ENCODE results near the gene PLAGL1. TPM values are rescaled to one million over a fixed set of nuclear protein-coding genes. Genes with fewer than 3 reads are reported as not detected.

Gene PLAGL1
- total and polyA plus RNA-seq, 7 donors = 9.8 to 31.3 (median 14.4) TPM

- no peak for DNase-seq
- Histone ChIP-seq H3K36me3 (no peaks in the 10 kb centered on the region), H3K27me3 (no peaks in the 10 kb centered on the region), H3K9me3 (peaks cover 0 to 2% (median 0%) of the 10 kb centered on the region in 4 donors), H3K4me1 (no peaks in the 10 kb centered on the region), H3K4me3 (no peak overlapping the region), H3K27ac (no peak overlapping the region)
- 77 to 87% methylated on average over 2 of the region's 2 CpGs for WGBS, 2 donors
- no peak for TF ChIP-seq POLR2A (IDR thresholded peaks at IDR 0.05)
- intact Hi-C loops (cut with DNase I) = no loop called here
These were observed 25.1 kb downstream of the PLAGL1 start for GRCh38 chr6:143982968-143983367.

- Histone ChIP-seq H3K27me3 (no peaks in the 10 kb centered on the region), H3K9me3 (peaks cover 0 to 2% (median 0%) of the 10 kb centered on the region in 4 donors), H3K4me1 (no peaks in the 10 kb centered on the region), H3K27ac (no peak overlapping the region), H3K36me3 (no peaks in the 10 kb centered on the region), H3K4me3 (no peak overlapping the region)
- no peak for DNase-seq
- intact Hi-C loops (cut with DNase I) = no loop called here
- WGBS, 2 donors = 82 to 91% methylated on average over 1 of the region's 1 CpG
- TF ChIP-seq EP300 (IDR thresholded peaks at IDR 0.05) = no peak
- no peak for TF ChIP-seq CTCF (IDR thresholded peaks at IDR 0.05)
- no peak for TF ChIP-seq POLR2AphosphoS5 (IDR thresholded peaks at IDR 0.05)
- no peak for TF ChIP-seq POLR2A (IDR thresholded peaks at IDR 0.05)
These were observed 27.1 kb downstream of the PLAGL1 start for GRCh38 chr6:143980921-143981320.

GRCh38 chr6:143976806-143977349 lies 31.2 kb downstream of the PLAGL1 start:
- intact Hi-C loops (cut with DNase I) = no loop called here
- Histone ChIP-seq H3K4me1 (no peaks in the 10 kb centered on the region), H3K9me3 (peaks cover 0 to 2% (median 0%) of the 10 kb centered on the region in 4 donors), H3K4me3 (no peak overlapping the region), H3K36me3 (no peaks in the 10 kb centered on the region), H3K27ac (no peak overlapping the region), H3K27me3 (no peaks in the 10 kb centered on the region)
- 80 to 89% methylated on average over 3 of the region's 3 CpGs for WGBS, 2 donors
- TF ChIP-seq POLR2A (IDR thresholded peaks at IDR 0.05) (no peak), EP300 (IDR thresholded peaks at IDR 0.05) (no peak), CTCF (IDR thresholded peaks at IDR 0.05) (no peak), POLR2AphosphoS5 (IDR thresholded peaks at IDR 0.05) (no peak)
- no peak for DNase-seq

GRCh38 chr6:143974089-143974488 lies 34.0 kb downstream of the PLAGL1 start:
- Histone ChIP-seq H3K36me3 (no peaks in the 10 kb centered on the region), H3K27me3 (no peaks in the 10 kb centered on the region), H3K9me3 (no peaks in the 10 kb centered on the region), H3K4me1 (no peaks in the 10 kb centered on the region), H3K27ac (no peak overlapping the region), H3K4me3 (no peak overlapping the region)
- DNase-seq = no peak
- no peak for TF ChIP-seq EP300 (IDR thresholded peaks at IDR 0.05)
- TF ChIP-seq POLR2AphosphoS5 (IDR thresholded peaks at IDR 0.05) = no peak
- no peak for TF ChIP-seq CTCF (IDR thresholded peaks at IDR 0.05)
- no peak for TF ChIP-seq POLR2A (IDR thresholded peaks at IDR 0.05)
- 80 to 81% methylated on average over 8 of the region's 8 CpGs for WGBS, 2 donors
- intact Hi-C loops (cut with DNase I) = no loop called here

GRCh38 chr6:143973097-143973966 lies 34.7 kb downstream of the PLAGL1 start:
- WGBS, 2 donors = 84 to 87% methylated on average over 13 of the region's 13 CpGs
- DNase-seq = no peak
- no peak overlapping the region for H3K27ac ChIP-seq
- TF ChIP-seq POLR2AphosphoS5 (IDR thresholded peaks at IDR 0.05) = no peak
- TF ChIP-seq POLR2A (IDR thresholded peaks at IDR 0.05) = no peak
- TF ChIP-seq CTCF (IDR thresholded peaks at IDR 0.05) = no peak
- TF ChIP-seq EP300 (IDR thresholded peaks at IDR 0.05) = no peak
- no peak overlapping the region for H3K4me3 ChIP-seq
- H3K4me1 ChIP-seq = no peaks in the 10 kb centered on the region
- no peaks in the 10 kb centered on the region for H3K9me3 ChIP-seq
- no peaks in the 10 kb centered on the region for H3K36me3 ChIP-seq
- no peaks in the 10 kb centered on the region for H3K27me3 ChIP-seq
- intact Hi-C loops (cut with DNase I) = no loop called here
